HCT116 (cell line): Measurements from ENCODE around the gene SELENOS. TPM values are rescaled to one million over a fixed set of nuclear protein-coding genes. Genes with fewer than 3 reads are reported as not detected.

ENCODE experiments used
- ATAC-seq: fragments of 200-7000 bp; cut with Tn5 transposase; 2 replicates; pipeline ENCODE4 v1.9.1; 2020; ENCODE audit warnings: mild to moderate bottlenecking, moderate library complexity
- BruUV-seq: library from RNA; stranded (reverse); fragments of 400-500 nt; replicated peaks from 2 replicates; lab custom pipeline; 2021; lab: Mats Ljungman, UMichigan
- CTCF ChIA-PET: fragments of 300-600 bp; sonication (Branson Sonifier 250); formaldehyde crosslinking; loops from one replicate; lab custom pipeline; 2021; ENCODE audit warnings: antibody characterized with exemption; lab: Charles Lee
- POLR2A ChIA-PET: fragments of 300-600, 350-600 bp; sonication (Branson Sonifier 250); formaldehyde crosslinking; loops from one replicate; lab custom pipeline; 2021; ENCODE audit warnings: antibody characterized with exemption; lab: Charles Lee
- RAD21 ChIA-PET, 2 experiments: fragments of 300-600 bp; sonication (Branson Sonifier 250); formaldehyde crosslinking; loops; one replicate each; lab custom pipeline; 2023; ENCODE audit warnings: low total read pairs in 2 of 2; ENCODE audit not compliant: uncharacterized antibody in 2 of 2, unreplicated experiment in 2 of 2, low non-redundant PET in 1 of 2; lab: Charles Lee
- DNase-seq: peaks from one replicate; pipeline ENCODE4 v3.0.0-alpha.2; 2010; ENCODE audit warnings: low read depth, low spot score
- H2AFZ ChIP-seq: fragments of 200-600 bp; shearing (Covaris generic), sonication (generic); 2 replicates; pipeline ENCODE4 v1.6.1; 2017; ENCODE audit warnings: low read depth, mixed run types, mixed read lengths, antibody characterized with exemption, low read length; ENCODE audit not compliant: poor library complexity, severe bottlenecking
- H3K27ac ChIP-seq: 2 replicates; pipeline ENCODE4 v1.5.1; 2012; ENCODE audit warnings: low read depth, low read length
- H3K27me3 ChIP-seq: fragments of 200-600 bp; sonication (generic); 2 replicates; pipeline ENCODE4 v1.6.1; 2016; ENCODE audit warnings: mixed run types, low read length, mixed read lengths; ENCODE audit not compliant: insufficient read depth
- H3K36me3 ChIP-seq, 2 experiments: fragments of 200-500 bp in 1 of 2; fragments of 200-600 bp in 1 of 2; sonication (Bioruptor generic) in 1 of 2; sonication (generic) in 1 of 2; 2 replicates each; pipeline versions ENCODE4 v1.5.1 to v1.6.1; 2014 to 2016; ENCODE audit warnings: low read length in 2 of 2, inconsistent platforms in 1 of 2, mixed read lengths in 1 of 2, mixed run types in 1 of 2; ENCODE audit not compliant: insufficient read depth in 2 of 2, control insufficient read depth in 1 of 2
- H3K4me1 ChIP-seq, 2 experiments: fragments of 200-600 bp in 1 of 2; sonication (generic) in 1 of 2; 2 replicates each; pipeline versions ENCODE4 v1.5.1 to v1.6.1; 2012 to 2017; ENCODE audit warnings: low read length in 2 of 2, inconsistent platforms in 1 of 2, mild to moderate bottlenecking in 1 of 2, mixed read lengths in 1 of 2, mixed run types in 1 of 2, moderate library complexity in 1 of 2; ENCODE audit not compliant: insufficient read depth in 2 of 2, control insufficient read depth in 1 of 2
- H3K4me2 ChIP-seq: fragments of 200-600 bp; sonication (generic); 2 replicates; pipeline ENCODE4 v1.6.1; 2017; ENCODE audit warnings: mixed run types, low read length, mixed read lengths
- H3K4me3 ChIP-seq, 2 experiments: fragments of 200-600 bp in 1 of 2; sonication (generic) in 1 of 2; replicated peaks in 1 of 2; 2 replicates each; pipeline ENCODE4 v1.5.1; 2011 to 2016; ENCODE audit warnings: low read length in 2 of 2, control low read depth in 1 of 2, low read depth in 1 of 2, mild to moderate bottlenecking in 1 of 2, mixed read lengths in 1 of 2, mixed run types in 1 of 2
- H3K79me2 ChIP-seq: fragments of 200-600 bp; sonication (generic); 2 replicates; pipeline ENCODE4 v1.6.1; 2017; ENCODE audit warnings: mild to moderate bottlenecking, mixed run types, low read length, moderate library complexity, mixed read lengths; ENCODE audit not compliant: insufficient read depth
- H3K9ac ChIP-seq: fragments of 200-600 bp; sonication (generic); 2 replicates; pipeline ENCODE4 v1.6.1; 2016; ENCODE audit warnings: low read length, mixed read lengths
- H3K9me2 ChIP-seq: fragments of 200-600 bp; sonication (generic), shearing (Covaris generic); 2 replicates; pipeline ENCODE4 v1.6.1; 2017; ENCODE audit warnings: mixed run types, mild to moderate bottlenecking, moderate library complexity; ENCODE audit not compliant: insufficient read depth
- H3K9me3 ChIP-seq, 2 experiments: fragments of 200-500 bp in 1 of 2; fragments of 200-600 bp in 1 of 2; sonication (Bioruptor generic) in 1 of 2; sonication (generic) in 1 of 2; 2 replicates each; pipeline ENCODE4 v1.6.1; 2014 to 2017; ENCODE audit warnings: low read length in 2 of 2, mixed read lengths in 2 of 2, inconsistent platforms in 1 of 2, low read depth in 1 of 2, mild to moderate bottlenecking in 1 of 2, mixed run types in 1 of 2, moderate library complexity in 1 of 2; ENCODE audit not compliant: control insufficient read depth in 1 of 2, insufficient read depth in 1 of 2
- H4K20me1 ChIP-seq: fragments of 200-600 bp; sonication (generic), shearing (Covaris generic); 2 replicates; pipeline ENCODE4 v1.6.1; 2017; ENCODE audit warnings: mixed run types, mild to moderate bottlenecking, moderate library complexity; ENCODE audit not compliant: insufficient read depth
- CEBPB ChIP-seq: IDR thresholded peaks from 2 replicates; pipeline ENCODE4 v1.6.1; 2012; ENCODE audit warnings: low read depth
- CTCF ChIP-seq, 3 experiments: fragments of 200-600 bp in 1 of 3; sonication (generic) in 1 of 3; IDR thresholded peaks in 2 of 3; conservative IDR thresholded peaks in 1 of 3; 2 replicates each; pipeline ENCODE4 v1.5.1; 2012 to 2017; ENCODE audit warnings: low read depth in 2 of 3, low read length in 2 of 3, antibody characterized with exemption in 1 of 3, borderline replicate concordance in 1 of 3, control low read depth in 1 of 3, mild to moderate bottlenecking in 1 of 3, mixed read lengths in 1 of 3, mixed run types in 1 of 3, moderate library complexity in 1 of 3; ENCODE audit not compliant: insufficient read depth in 1 of 3
- ELF1 ChIP-seq: IDR thresholded peaks from 2 replicates; pipeline ENCODE4 v1.6.1; 2012; ENCODE audit warnings: low read depth, borderline replicate concordance
- EZH2phosphoT487 ChIP-seq: fragments of 200-600 bp; IDR thresholded peaks from 2 replicates; pipeline ENCODE4 v1.6.1; 2018; ENCODE audit warnings: antibody characterized with exemption, borderline replicate concordance
- FOSL1 ChIP-seq: IDR thresholded peaks from 2 replicates; pipeline ENCODE4 v1.6.1; 2012; ENCODE audit warnings: low read depth
- JUND ChIP-seq: IDR thresholded peaks from 2 replicates; pipeline ENCODE4 v1.6.1; 2012
- POLR2A ChIP-seq: IDR thresholded peaks from 2 replicates; pipeline ENCODE4 v1.7.0; 2011; ENCODE audit warnings: borderline replicate concordance; ENCODE audit not compliant: insufficient read depth, insufficient read length; ENCODE audit errors: extremely low read depth
- POLR2AphosphoS5 ChIP-seq: IDR thresholded peaks from 2 replicates; pipeline ENCODE4 v1.6.1; 2011; ENCODE audit warnings: mild to moderate bottlenecking, low read depth, low read length, moderate library complexity
- RAD21 ChIP-seq: IDR thresholded peaks from 2 replicates; pipeline ENCODE4 v1.6.1; 2012; ENCODE audit warnings: low read depth, mild to moderate bottlenecking
- SIN3A ChIP-seq: IDR thresholded peaks from 2 replicates; pipeline ENCODE4 v1.6.1; 2012; ENCODE audit warnings: low read depth
- SP1 ChIP-seq: IDR thresholded peaks from 2 replicates; pipeline ENCODE4 v1.6.1; 2012; ENCODE audit warnings: low read depth
- ZNF274 ChIP-seq: fragments of 200-500 bp; sonication (Bioruptor generic); IDR thresholded peaks from 2 replicates; pipeline ENCODE4 v1.6.1; 2014; ENCODE audit warnings: mild to moderate bottlenecking, low read depth, low read length, inconsistent platforms
- intact Hi-C: fragments of 100-400 bp; cut with micrococcal nuclease; formaldehyde crosslinking; loops from 2 replicates; pipeline ENCODE4 v1.10.0; 2022
- total RNA-seq: library from RNA; stranded (reverse); gene quantifications from one replicate; pipeline ENCODE4 v1.2.1, GENCODE V29; 2021; ENCODE audit not compliant: unreplicated experiment
- TF ChIP-seq, protein P1 (sequence below): IDR thresholded peaks from 2 replicates; pipeline ENCODE4 v1.6.1; 2012
- TF ChIP-seq, protein P2 (sequence below): IDR thresholded peaks from 2 replicates; pipeline ENCODE4 v1.6.1; 2012

SELENOS gene
- total RNA-seq, 1 experiment from 2014 or later, result 45.6 TPM

DNA sequence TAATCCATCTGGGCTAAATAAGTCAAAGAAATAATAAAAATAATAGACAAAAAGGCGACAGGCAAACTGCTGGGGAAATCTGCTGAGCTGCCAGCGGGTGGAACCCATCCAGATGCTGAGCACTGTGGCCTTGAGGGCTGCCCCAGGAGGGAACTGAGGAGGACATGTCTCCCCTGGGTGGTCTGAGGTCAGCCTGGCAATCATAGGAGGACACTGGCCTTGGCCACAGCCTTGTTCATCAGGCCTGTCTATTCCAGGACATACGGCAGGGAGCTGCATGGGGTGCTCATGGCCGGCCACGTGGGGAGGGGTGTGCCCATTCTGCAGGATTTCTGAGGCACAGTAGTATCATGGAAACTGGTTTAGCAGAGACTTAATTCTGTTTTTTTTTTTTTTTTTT, 39.2 kb upstream of the SELENOS start:
- H2AFZ ChIP-seq, result no peak overlapping the region
- CTCF ChIA-PET, result no interaction called here
- no peaks in the 10 kb centered on the region for H3K36me3 ChIP-seq
- no peak overlapping the region for H3K27ac ChIP-seq
- H3K27me3 ChIP-seq, result no peaks in the 10 kb centered on the region
- H4K20me1 ChIP-seq, result no peaks in the 10 kb centered on the region
- no peaks in the 10 kb centered on the region for H3K79me2 ChIP-seq
- intact Hi-C loops, result no loop called here
- H3K9me3 ChIP-seq, result no peaks in the 10 kb centered on the region
- H3K9me2 ChIP-seq, result no peaks in the 10 kb centered on the region
- BruUV-seq, result no TSS peak
- H3K9ac ChIP-seq, result no peak overlapping the region
- H3K4me3 ChIP-seq, result no peak overlapping the region
- POLR2A ChIA-PET, result no interaction called here
- no peaks in the 10 kb centered on the region for H3K4me1 ChIP-seq
- RAD21 ChIA-PET, result no interaction called here
- H3K4me2 ChIP-seq, result no peak overlapping the region
- no peak for DNase-seq
- TF ChIP-seq CTCF (IDR thresholded peaks at IDR 0.05 in 2 of 3, conservative IDR thresholded peaks at IDR 0.05 in 1 of 3; ENCODE audit: borderline replicate concordance in 1 of 3, insufficient read depth in 1 of 3, low read depth in 2 of 3, low read length in 2 of 3) (no peak), JUND (no peak), POLR2AphosphoS5 (no peak), ELF1 (no peak)
- TF ChIP-seq, protein P1, sequence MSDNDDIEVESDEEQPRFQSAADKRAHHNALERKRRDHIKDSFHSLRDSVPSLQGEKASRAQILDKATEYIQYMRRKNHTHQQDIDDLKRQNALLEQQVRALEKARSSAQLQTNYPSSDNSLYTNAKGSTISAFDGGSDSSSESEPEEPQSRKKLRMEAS, result no peak
- TF ChIP-seq, all 23 proteins: peak for 0
- ATAC-seq, result no peak

DNA sequence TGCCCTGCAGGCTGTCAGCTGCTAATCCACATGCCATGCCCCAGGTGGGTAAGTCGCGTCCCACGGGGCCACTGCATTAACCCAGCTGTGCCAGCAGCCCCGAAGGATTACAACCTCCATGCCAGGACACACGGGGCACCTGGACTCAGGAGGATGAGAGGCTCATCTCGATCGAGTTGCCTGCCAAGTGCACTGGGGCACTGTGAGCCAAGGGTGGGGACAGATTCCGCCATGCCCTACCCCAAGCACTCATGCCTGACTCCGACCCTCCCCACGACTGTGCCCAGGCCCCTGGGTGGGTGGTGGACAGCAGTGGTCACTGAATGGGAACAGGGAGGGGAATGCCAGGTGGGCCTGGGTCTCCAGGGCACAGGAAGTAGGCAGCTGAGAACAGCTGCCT, 38.5 kb upstream of the SELENOS start:
- Histone ChIP-seq H3K4me3 (no peak overlapping the region), H2AFZ (no peak overlapping the region), H3K27ac (no peak overlapping the region), H3K27me3 (no peaks in the 10 kb centered on the region), H3K9me3 (no peaks in the 10 kb centered on the region), H4K20me1 (no peaks in the 10 kb centered on the region), H3K79me2 (no peaks in the 10 kb centered on the region), H3K36me3 (no peaks in the 10 kb centered on the region), H3K4me2 (no peak overlapping the region), H3K9me2 (no peaks in the 10 kb centered on the region), H3K9ac (no peak overlapping the region), H3K4me1 (no peaks in the 10 kb centered on the region)
- no peak for DNase-seq
- intact Hi-C loops, result no loop called here
- ChIA-PET POLR2A (no interaction called here), RAD21 (no interaction called here), CTCF (no interaction called here)
- no TSS peak for BruUV-seq
- ATAC-seq, result no peak
- TF ChIP-seq, protein P1, result no peak
- no peak for TF ChIP-seq JUND
- no peak for TF ChIP-seq SP1
- no peak for TF ChIP-seq ZNF274
- TF ChIP-seq ELF1, result no peak
- no peak for TF ChIP-seq EZH2phosphoT487
- TF ChIP-seq, protein P2, sequence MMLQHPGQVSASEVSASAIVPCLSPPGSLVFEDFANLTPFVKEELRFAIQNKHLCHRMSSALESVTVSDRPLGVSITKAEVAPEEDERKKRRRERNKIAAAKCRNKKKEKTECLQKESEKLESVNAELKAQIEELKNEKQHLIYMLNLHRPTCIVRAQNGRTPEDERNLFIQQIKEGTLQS, result no peak
- no peak for TF ChIP-seq POLR2A
- TF ChIP-seq RAD21, result no peak
- TF ChIP-seq SIN3A, result no peak
- TF ChIP-seq POLR2AphosphoS5, result no peak
- TF ChIP-seq CEBPB, result no peak
- no peak for TF ChIP-seq CTCF (IDR thresholded peaks at IDR 0.05 in 2 of 3, conservative IDR thresholded peaks at IDR 0.05 in 1 of 3; ENCODE audit: borderline replicate concordance in 1 of 3, insufficient read depth in 1 of 3, low read depth in 2 of 3, low read length in 2 of 3)
- TF ChIP-seq FOSL1, result no peak
